H9 (cell line): ENCODE measurements around the gene SETD5. TPM values are rescaled to one million over a fixed set of nuclear protein-coding genes. Genes with fewer than 3 reads are reported as not detected.
"Not testable (repeated sequence)": the region's sequence is repeated elsewhere in the genome, so short reads cannot be mapped to it uniquely, and the experiment has no call there.

ENCODE experiments used
- DNase-seq: peaks from one replicate; pipeline ENCODE4 v3.0.0-alpha.2; 2017
- H2AFZ ChIP-seq: one replicate; pipeline ENCODE4 v1.6.1; 2013; ENCODE audit warnings: mild to moderate bottlenecking, low read length, control low read depth, moderate library complexity
- H2AK5ac ChIP-seq: 2 replicates; pipeline ENCODE4 v1.6.1; 2013; ENCODE audit warnings: low read length, control low read depth, mixed read lengths; ENCODE audit not compliant: insufficient read length
- H2BK120ac ChIP-seq: one replicate; pipeline ENCODE4 v1.6.1; 2013; ENCODE audit warnings: low read depth, mild to moderate bottlenecking, low read length, control low read depth, inconsistent platforms; ENCODE audit not compliant: poor library complexity, severe bottlenecking
- H2BK12ac ChIP-seq: 2 replicates; pipeline ENCODE4 v1.6.1; 2013; ENCODE audit warnings: low read length, control low read depth, mixed read lengths, low read depth; ENCODE audit not compliant: insufficient read length
- H2BK15ac ChIP-seq: 2 replicates; pipeline ENCODE4 v1.6.1; 2013; ENCODE audit warnings: low read depth, low read length, control low read depth
- H2BK20ac ChIP-seq: one replicate; pipeline ENCODE4 v1.6.1; 2013; ENCODE audit warnings: low read depth, mild to moderate bottlenecking, low read length, control low read depth, inconsistent platforms; ENCODE audit not compliant: poor library complexity, severe bottlenecking
- H2BK5ac ChIP-seq: 2 replicates; pipeline ENCODE4 v1.6.1; 2013; ENCODE audit warnings: low read length, control low read depth, mixed read lengths; ENCODE audit not compliant: insufficient read length
- H3K14ac ChIP-seq: 2 replicates; pipeline ENCODE4 v1.6.1; 2013; ENCODE audit warnings: low read length, control low read depth; ENCODE audit not compliant: insufficient read depth
- H3K18ac ChIP-seq: 2 replicates; pipeline ENCODE4 v1.6.1; 2013; ENCODE audit warnings: low read depth, mild to moderate bottlenecking, mixed read lengths, low read length, control low read depth; ENCODE audit not compliant: insufficient read length
- H3K23ac ChIP-seq: 2 replicates; pipeline ENCODE4 v1.6.1; 2013; ENCODE audit warnings: low read length, control low read depth, mixed read lengths, low read depth; ENCODE audit not compliant: insufficient read length
- H3K23me2 ChIP-seq: 2 replicates; pipeline ENCODE4 v1.6.1; 2013; ENCODE audit warnings: low read depth, mild to moderate bottlenecking, mixed read lengths, low read length, control low read depth; ENCODE audit not compliant: insufficient read length, poor library complexity, severe bottlenecking
- H3K27ac ChIP-seq: 2 replicates; pipeline ENCODE4 v1.5.1; 2013; ENCODE audit warnings: low read length, control low read depth, mixed read lengths, low read depth; ENCODE audit not compliant: insufficient read length
- H3K27me3 ChIP-seq: 2 replicates; pipeline ENCODE4 v1.6.1; 2013; ENCODE audit warnings: low read length, control low read depth, inconsistent platforms; ENCODE audit not compliant: insufficient read depth
- H3K4ac ChIP-seq: 2 replicates; pipeline ENCODE4 v1.6.1; 2013; ENCODE audit warnings: low read depth, mild to moderate bottlenecking, control low read depth, inconsistent platforms, low read length, moderate library complexity
- H3K4me1 ChIP-seq: 2 replicates; pipeline ENCODE4 v1.6.1; 2013; ENCODE audit warnings: low read length, control low read depth, inconsistent platforms; ENCODE audit not compliant: insufficient read depth
- H3K4me2 ChIP-seq: 2 replicates; pipeline ENCODE4 v1.6.1; 2013; ENCODE audit warnings: low read length, control low read depth, mixed read lengths; ENCODE audit not compliant: insufficient read length, insufficient read depth
- H3K56ac ChIP-seq: 2 replicates; pipeline ENCODE4 v1.6.1; 2013; ENCODE audit warnings: low read depth, mild to moderate bottlenecking, mixed read lengths, low read length, control low read depth; ENCODE audit not compliant: insufficient read length
- H3K79me1 ChIP-seq: 2 replicates; pipeline ENCODE4 v1.6.1; 2013; ENCODE audit warnings: low read depth, mild to moderate bottlenecking, moderate library complexity, low read length, control low read depth, inconsistent platforms; ENCODE audit not compliant: insufficient read depth, poor library complexity, severe bottlenecking
- H3K79me2 ChIP-seq: 2 replicates; pipeline ENCODE4 v1.6.1; 2013; ENCODE audit warnings: low read length, control low read depth, inconsistent platforms; ENCODE audit not compliant: insufficient read depth
- H3K9ac ChIP-seq: 2 replicates; pipeline ENCODE4 v1.6.1; 2013; ENCODE audit warnings: low read length, control low read depth, mixed read lengths; ENCODE audit not compliant: insufficient read length; ENCODE audit errors: extremely low read depth
- H3K9me3 ChIP-seq: one replicate; pipeline ENCODE4 v1.6.1; 2013; ENCODE audit warnings: low read depth, low read length, inconsistent platforms; ENCODE audit not compliant: control insufficient read depth
- H3T11ph ChIP-seq: one replicate; pipeline ENCODE4 v1.6.1; 2013; ENCODE audit warnings: mild to moderate bottlenecking, low read length, control low read depth, inconsistent platforms
- H4K20me1 ChIP-seq: one replicate; pipeline ENCODE4 v1.6.1; 2013; ENCODE audit not compliant: control insufficient read depth, insufficient read length, insufficient read depth
- H4K5ac ChIP-seq: 2 replicates; pipeline ENCODE4 v1.6.1; 2013; ENCODE audit warnings: low read depth, mild to moderate bottlenecking, mixed read lengths, low read length, control low read depth; ENCODE audit not compliant: insufficient read length
- H4K8ac ChIP-seq: replicated peaks from 2 replicates; pipeline ENCODE4 v1.6.1; 2013; ENCODE audit warnings: low read length, control low read depth, mixed read lengths, low read depth; ENCODE audit not compliant: insufficient read length
- H4K91ac ChIP-seq: 2 replicates; pipeline ENCODE4 v1.6.1; 2013; ENCODE audit warnings: low read depth, mild to moderate bottlenecking, moderate library complexity, mixed read lengths, low read length, control low read depth; ENCODE audit not compliant: insufficient read length
- H3K27ac Mint-ChIP-seq, 3 experiments: 2 replicates in 2 of 3; 3 replicates in 1 of 3; pipeline ENCODE4 v1.8.0; 2020 to 2021; ENCODE audit warnings: mixed read lengths in 3 of 3, mild to moderate bottlenecking in 1 of 3, moderate library complexity in 1 of 3
- H3K27me3 Mint-ChIP-seq: 2 replicates; pipeline ENCODE4 v1.8.0; 2021; ENCODE audit warnings: low read depth, mild to moderate bottlenecking, moderate library complexity, mixed read lengths
- H3K36me3 Mint-ChIP-seq, 3 experiments: 2 replicates in 2 of 3; 3 replicates in 1 of 3; pipeline ENCODE4 v1.8.0; 2020 to 2021; ENCODE audit warnings: low read depth in 3 of 3, mixed read lengths in 3 of 3; ENCODE audit not compliant: insufficient read depth in 1 of 3
- H3K4me1 Mint-ChIP-seq, 2 experiments: 2 replicates each; pipeline ENCODE4 v1.8.0; 2020; ENCODE audit warnings: mixed read lengths in 2 of 2
- H3K4me3 Mint-ChIP-seq, 2 experiments: 2 replicates in 1 of 2; 3 replicates in 1 of 2; pipeline ENCODE4 v1.8.0; 2020 to 2021; ENCODE audit warnings: mild to moderate bottlenecking in 2 of 2, mixed read lengths in 2 of 2, moderate library complexity in 1 of 2
- H3K9me3 Mint-ChIP-seq, 2 experiments: 2 replicates in 1 of 2; 3 replicates in 1 of 2; pipeline ENCODE4 v1.8.0; 2020; ENCODE audit warnings: mild to moderate bottlenecking in 2 of 2, mixed read lengths in 2 of 2, moderate library complexity in 1 of 2
- WGBS: extraction: QIAGEN DNeasy Blood & Tissue Kit; methylation state at CpG from one replicate; pipeline ENCODE4 v1.1.7; 2013; ENCODE audit warnings: missing lambda C conversion rate, low lambda C conversion rate, mixed read lengths; ENCODE audit not compliant: insufficient read length; ENCODE audit errors: extremely low coverage; 5-methylcytosine and 5-hydroxymethylcytosine counted together
- total RNA-seq: library from RNA; stranded (reverse); gene quantifications from 2 replicates; pipeline ENCODE4 v1.2.1, GENCODE V29; 2021
- TF ChIP-seq, protein P1 (sequence below): fragments of 200-600 bp; sonication (generic); conservative IDR thresholded peaks from 3 replicates; pipeline ENCODE4 v1.8.0; 2021; ENCODE audit warnings: antibody characterized with exemption, mild to moderate bottlenecking

SETD5 gene
- total RNA-seq, 1 experiment from 2014 or later = 207 TPM

DNA sequence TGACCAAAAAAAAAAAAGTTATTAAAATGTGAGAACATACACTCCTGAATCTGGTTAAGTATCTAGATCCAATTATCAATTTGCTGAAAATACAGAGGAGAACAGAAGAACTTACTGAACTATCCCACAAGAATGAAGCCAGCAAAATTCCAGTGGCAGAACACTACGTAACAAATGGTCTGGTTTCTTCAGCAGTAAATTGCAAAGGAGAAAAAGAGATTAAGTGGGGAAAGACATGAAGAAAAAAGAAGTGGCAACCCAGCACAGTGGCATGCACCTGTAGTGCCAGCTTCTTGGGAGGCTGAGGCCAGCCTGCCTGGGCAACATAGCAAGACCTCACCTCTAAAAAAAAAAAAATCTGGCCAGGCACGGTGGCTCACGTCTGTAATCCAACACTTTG is 94.1 kb downstream of the SETD5 start:
- Histone ChIP-seq H2AFZ (no peak overlapping the region), H3K9ac (no peak overlapping the region), H3K14ac (no peak overlapping the region), H3K23me2 (no peaks in the 10 kb centered on the region), H3K18ac (no peak overlapping the region), H2BK120ac (no peak overlapping the region), H3T11ph (no peak overlapping the region), H3K4me2 (no peak overlapping the region), H3K27ac (no peak overlapping the region), H2BK5ac (no peak overlapping the region), H3K79me1 (no peaks in the 10 kb centered on the region), H4K20me1 (no peaks in the 10 kb centered on the region), H3K9me3 (no peaks in the 10 kb centered on the region), H2AK5ac (no peak overlapping the region), H3K79me2 (no peaks in the 10 kb centered on the region), H4K5ac (no peak overlapping the region), H3K4me1 (no peaks in the 10 kb centered on the region), H3K23ac (no peak overlapping the region), H3K56ac (no peak overlapping the region), H2BK12ac (no peak overlapping the region), H4K8ac (no peak overlapping the region), H4K91ac (no peak overlapping the region), H3K27me3 (no peaks in the 10 kb centered on the region; the same call in 1 of the 2 replicates), H2BK15ac (no peak overlapping the region), H3K4ac (no peak overlapping the region), H2BK20ac (no peak overlapping the region)
- peaks cover 9 to 13% of the 10 kb centered on the region in 2 experiments; a peak in 4 of 5 replicates for H3K9me3 Mint-ChIP-seq
- H3K27me3 Mint-ChIP-seq = peaks cover 61% of the 10 kb centered on the region
- H3K27ac Mint-ChIP-seq = no peak overlapping the region
- peaks cover 0 to 3% (median 0%) of the 10 kb centered on the region in 3 experiments; a peak in 1 of 7 replicates for H3K36me3 Mint-ChIP-seq
- WGBS = no CpG with 5 or more reads among the region's 3 CpGs
- TF ChIP-seq, protein P1, sequence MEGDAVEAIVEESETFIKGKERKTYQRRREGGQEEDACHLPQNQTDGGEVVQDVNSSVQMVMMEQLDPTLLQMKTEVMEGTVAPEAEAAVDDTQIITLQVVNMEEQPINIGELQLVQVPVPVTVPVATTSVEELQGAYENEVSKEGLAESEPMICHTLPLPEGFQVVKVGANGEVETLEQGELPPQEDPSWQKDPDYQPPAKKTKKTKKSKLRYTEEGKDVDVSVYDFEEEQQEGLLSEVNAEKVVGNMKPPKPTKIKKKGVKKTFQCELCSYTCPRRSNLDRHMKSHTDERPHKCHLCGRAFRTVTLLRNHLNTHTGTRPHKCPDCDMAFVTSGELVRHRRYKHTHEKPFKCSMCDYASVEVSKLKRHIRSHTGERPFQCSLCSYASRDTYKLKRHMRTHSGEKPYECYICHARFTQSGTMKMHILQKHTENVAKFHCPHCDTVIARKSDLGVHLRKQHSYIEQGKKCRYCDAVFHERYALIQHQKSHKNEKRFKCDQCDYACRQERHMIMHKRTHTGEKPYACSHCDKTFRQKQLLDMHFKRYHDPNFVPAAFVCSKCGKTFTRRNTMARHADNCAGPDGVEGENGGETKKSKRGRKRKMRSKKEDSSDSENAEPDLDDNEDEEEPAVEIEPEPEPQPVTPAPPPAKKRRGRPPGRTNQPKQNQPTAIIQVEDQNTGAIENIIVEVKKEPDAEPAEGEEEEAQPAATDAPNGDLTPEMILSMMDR = no peak
- DNase-seq = no peak
- H3K4me1 Mint-ChIP-seq = no peaks in the 10 kb centered on the region
- no peak overlapping the region for H3K4me3 Mint-ChIP-seq

DNA sequence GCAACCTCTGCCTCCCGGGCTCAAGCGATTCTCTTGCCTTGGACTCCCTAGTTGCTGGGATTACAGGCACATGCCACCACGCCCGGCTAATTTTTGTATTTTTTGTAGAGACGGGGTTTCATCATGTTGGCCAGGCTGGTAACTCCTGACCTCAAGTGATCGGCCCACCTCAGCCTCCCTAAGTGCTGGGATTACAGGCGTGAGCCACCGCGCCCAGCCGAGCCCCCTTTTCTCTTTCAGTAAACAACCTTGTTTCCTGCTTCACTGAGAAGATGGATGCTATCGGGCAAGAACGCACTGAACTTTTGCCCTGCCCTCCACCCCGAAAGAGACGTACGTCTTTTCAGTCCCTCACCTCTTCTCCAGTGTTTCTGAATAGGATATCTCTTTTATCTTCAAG is 96.6 kb downstream of the SETD5 start:
- not testable (repeated sequence) for H3K4me1 ChIP-seq, H3T11ph ChIP-seq, H3K9me3 Mint-ChIP-seq, H3K27me3 ChIP-seq, H2BK12ac ChIP-seq, H3K27ac ChIP-seq, H2BK15ac ChIP-seq, H2BK120ac ChIP-seq, H4K5ac ChIP-seq, H3K4ac ChIP-seq, H2BK20ac ChIP-seq, H3K79me1 ChIP-seq, H4K8ac ChIP-seq, H4K91ac ChIP-seq, DNase-seq, H2BK5ac ChIP-seq, H3K79me2 ChIP-seq, H3K4me2 ChIP-seq, H3K4me3 Mint-ChIP-seq, H2AK5ac ChIP-seq, H3K4me1 Mint-ChIP-seq, H3K56ac ChIP-seq, H3K27ac Mint-ChIP-seq, H3K9me3 ChIP-seq, H3K18ac ChIP-seq, H3K14ac ChIP-seq, H3K36me3 Mint-ChIP-seq, H3K9ac ChIP-seq, H3K23ac ChIP-seq, H4K20me1 ChIP-seq, H2AFZ ChIP-seq, H3K23me2 ChIP-seq
- WGBS = no CpG with 5 or more reads among the region's 15 CpGs
- peaks cover 81% of the 10 kb centered on the region for H3K27me3 Mint-ChIP-seq
